Measurements from ENCODE around the gene COP1.

Gene COP1

GRCh38 chr1:176049582-176049981 lies 157.5 kb downstream of the COP1 start:
- Histone ChIP-seq H3K4me2 (ENCODE audit: insufficient read depth, low read length, poor library complexity, severe bottlenecking) (no peak overlapping the region), H3K4me3 (ENCODE audit: low read length in 2 of 2) (no peak overlapping the region), H4K8ac (ENCODE audit: low read depth, low read length) (no peak overlapping the region), H3K36me3 (replicated peaks in 1 of 2; ENCODE audit: control insufficient read depth in 2 of 2, insufficient read depth in 2 of 2, low read length in 2 of 2) (peaks cover 0 to 4% of the 10 kb centered on the region in 2 donors), H2AFZ (ENCODE audit: low read length) (no peak overlapping the region), H3K23ac (ENCODE audit: low read depth, low read length, poor library complexity) (no peak overlapping the region), H3K27me3 (ENCODE audit: control insufficient read depth in 3 of 3, insufficient read depth in 3 of 3, low read depth in 1 of 3, low read length in 3 of 3) (no peaks in the 10 kb centered on the region), H3K9me3 (replicated peaks in 1 of 2; ENCODE audit: control insufficient read depth in 2 of 2, insufficient read depth in 1 of 2, low read depth in 1 of 2, low read length in 2 of 2) (no peaks in the 10 kb centered on the region), H4K91ac (ENCODE audit: low read depth, low read length, poor library complexity) (no peak overlapping the region), H2BK5ac (ENCODE audit: low read length) (no peak overlapping the region), H2BK120ac (ENCODE audit: low read depth, low read length) (no peak overlapping the region), H2BK12ac (ENCODE audit: low read length) (no peak overlapping the region), H3K14ac (ENCODE audit: low read length) (no peak overlapping the region), H2BK15ac (ENCODE audit: low read length) (no peak overlapping the region), H3K18ac (ENCODE audit: low read length) (no peak overlapping the region), H3K27ac (replicated peaks; ENCODE audit: low read length) (no peak overlapping the region), H3K9ac (ENCODE audit: low read depth, low read length, poor library complexity) (no peak overlapping the region), H3K4ac (ENCODE audit: low read length) (no peak overlapping the region), H3K4me1 (ENCODE audit: control insufficient read depth in 2 of 2, insufficient read depth in 1 of 2, low read depth in 1 of 2, low read length in 2 of 2) (no peaks in the 10 kb centered on the region), H2AK5ac (ENCODE audit: low read depth, low read length) (no peak overlapping the region), H3K79me1 (ENCODE audit: low read depth, low read length) (no peaks in the 10 kb centered on the region)
- no peak for DNase-seq (ENCODE audit: low spot score)

- H2AK5ac ChIP-seq (ENCODE audit: low read depth, low read length) = no peak overlapping the region
- no peak overlapping the region for H3K14ac ChIP-seq (ENCODE audit: low read length)
- no peak overlapping the region for H4K91ac ChIP-seq (ENCODE audit: low read depth, low read length, poor library complexity)
- DNase-seq (ENCODE audit: low spot score) = no peak
- no peak overlapping the region for H3K4me3 ChIP-seq (ENCODE audit: low read length in 2 of 2)
- H3K23ac ChIP-seq (ENCODE audit: low read depth, low read length, poor library complexity) = no peak overlapping the region
- H3K4me2 ChIP-seq (ENCODE audit: insufficient read depth, low read length, poor library complexity, severe bottlenecking) = no peak overlapping the region
- H3K4me1 ChIP-seq (ENCODE audit: control insufficient read depth in 2 of 2, insufficient read depth in 1 of 2, low read depth in 1 of 2, low read length in 2 of 2) = no peaks in the 10 kb centered on the region
- no peak overlapping the region for H2BK120ac ChIP-seq (ENCODE audit: low read depth, low read length)
- no peak overlapping the region for H3K9ac ChIP-seq (ENCODE audit: low read depth, low read length, poor library complexity)
- no peak overlapping the region for H3K27ac ChIP-seq (replicated peaks; ENCODE audit: low read length)
- no peak overlapping the region for H2BK5ac ChIP-seq (ENCODE audit: low read length)
- H3K27me3 ChIP-seq (ENCODE audit: control insufficient read depth in 3 of 3, insufficient read depth in 3 of 3, low read depth in 1 of 3, low read length in 3 of 3) = no peaks in the 10 kb centered on the region
- no peak overlapping the region for H2BK15ac ChIP-seq (ENCODE audit: low read length)
- WGBS, 2 donors (ENCODE audit: extremely low coverage in 2 of 2, insufficient read length in 2 of 2, insufficient replicate concordance in 1 of 2) = no CpG with 5 or more reads among the region's 3 CpGs
- no peak overlapping the region for H4K8ac ChIP-seq (ENCODE audit: low read depth, low read length)
- H3K79me1 ChIP-seq (ENCODE audit: low read depth, low read length) = no peaks in the 10 kb centered on the region
- H3K36me3 ChIP-seq (replicated peaks in 1 of 2; ENCODE audit: control insufficient read depth in 2 of 2, insufficient read depth in 2 of 2, low read length in 2 of 2) = peaks cover 0 to 22% of the 10 kb centered on the region in 2 donors
- no peak overlapping the region for H2AFZ ChIP-seq (ENCODE audit: low read length)
- no peaks in the 10 kb centered on the region for H3K9me3 ChIP-seq (replicated peaks in 1 of 2; ENCODE audit: control insufficient read depth in 2 of 2, insufficient read depth in 1 of 2, low read depth in 1 of 2, low read length in 2 of 2)
- H2BK12ac ChIP-seq (ENCODE audit: low read length) = no peak overlapping the region
- H3K18ac ChIP-seq (ENCODE audit: low read length) = no peak overlapping the region
- no peak overlapping the region for H3K4ac ChIP-seq (ENCODE audit: low read length)
Observed at GRCh38 chr1:176046926-176047325, 160.2 kb downstream of the COP1 start.

GRCh38 chr1:176043537-176043936 lies 163.5 kb downstream of the COP1 start:
- no peak overlapping the region for H2BK12ac ChIP-seq (ENCODE audit: low read length)
- no peak overlapping the region for H3K4me3 ChIP-seq (ENCODE audit: low read length in 2 of 2)
- H2AFZ ChIP-seq (ENCODE audit: low read length) = no peak overlapping the region
- no peaks in the 10 kb centered on the region for H3K4me1 ChIP-seq (ENCODE audit: control insufficient read depth in 2 of 2, insufficient read depth in 1 of 2, low read depth in 1 of 2, low read length in 2 of 2)
- no peak overlapping the region for H2BK120ac ChIP-seq (ENCODE audit: low read depth, low read length)
- no peak overlapping the region for H3K9ac ChIP-seq (ENCODE audit: low read depth, low read length, poor library complexity)
- H3K18ac ChIP-seq (ENCODE audit: low read length) = no peak overlapping the region
- peaks cover 0 to 47% of the 10 kb centered on the region in 2 donors for H3K36me3 ChIP-seq (replicated peaks in 1 of 2; ENCODE audit: control insufficient read depth in 2 of 2, insufficient read depth in 2 of 2, low read length in 2 of 2)
- no peak overlapping the region for H3K23ac ChIP-seq (ENCODE audit: low read depth, low read length, poor library complexity)
- H3K27ac ChIP-seq (replicated peaks; ENCODE audit: low read length) = no peak overlapping the region
- H3K9me3 ChIP-seq (replicated peaks in 1 of 2; ENCODE audit: control insufficient read depth in 2 of 2, insufficient read depth in 1 of 2, low read depth in 1 of 2, low read length in 2 of 2) = no peaks in the 10 kb centered on the region
- no peaks in the 10 kb centered on the region for H3K27me3 ChIP-seq (ENCODE audit: control insufficient read depth in 3 of 3, insufficient read depth in 3 of 3, low read depth in 1 of 3, low read length in 3 of 3)
- H2AK5ac ChIP-seq (ENCODE audit: low read depth, low read length) = no peak overlapping the region
- no peak overlapping the region for H3K4me2 ChIP-seq (ENCODE audit: insufficient read depth, low read length, poor library complexity, severe bottlenecking)
- H3K14ac ChIP-seq (ENCODE audit: low read length) = no peak overlapping the region
- H4K91ac ChIP-seq (ENCODE audit: low read depth, low read length, poor library complexity) = no peak overlapping the region
- no peak overlapping the region for H4K8ac ChIP-seq (ENCODE audit: low read depth, low read length)
- no peaks in the 10 kb centered on the region for H3K79me1 ChIP-seq (ENCODE audit: low read depth, low read length)
- DNase-seq (ENCODE audit: low spot score) = no peak
- no peak overlapping the region for H3K4ac ChIP-seq (ENCODE audit: low read length)
- H2BK15ac ChIP-seq (ENCODE audit: low read length) = no peak overlapping the region
- H2BK5ac ChIP-seq (ENCODE audit: low read length) = no peak overlapping the region

GRCh38 chr1:176033881-176034280 lies 173.2 kb downstream of the COP1 start:
- Histone ChIP-seq H4K8ac (ENCODE audit: low read depth, low read length) (no peak overlapping the region), H4K91ac (ENCODE audit: low read depth, low read length, poor library complexity) (no peak overlapping the region), H3K4me1 (ENCODE audit: control insufficient read depth in 2 of 2, insufficient read depth in 1 of 2, low read depth in 1 of 2, low read length in 2 of 2) (peaks cover 0 to 1% of the 10 kb centered on the region in 2 donors)

More at GRCh38 chr1:176033881-176034280, 173.2 kb downstream of the COP1 start:
- Histone ChIP-seq H3K23ac (ENCODE audit: low read depth, low read length, poor library complexity) (no peak overlapping the region), H3K27me3 (ENCODE audit: control insufficient read depth in 3 of 3, insufficient read depth in 3 of 3, low read depth in 1 of 3, low read length in 3 of 3) (no peaks in the 10 kb centered on the region), H2BK5ac (ENCODE audit: low read length) (no peak overlapping the region), H3K4me2 (ENCODE audit: insufficient read depth, low read length, poor library complexity, severe bottlenecking) (no peak overlapping the region), H2AFZ (ENCODE audit: low read length) (no peak overlapping the region), H3K79me1 (ENCODE audit: low read depth, low read length) (no peaks in the 10 kb centered on the region), H3K4ac (ENCODE audit: low read length) (no peak overlapping the region), H2BK120ac (ENCODE audit: low read depth, low read length) (no peak overlapping the region), H2AK5ac (ENCODE audit: low read depth, low read length) (no peak overlapping the region), H3K18ac (ENCODE audit: low read length) (no peak overlapping the region), H3K14ac (ENCODE audit: low read length) (no peak overlapping the region), H3K36me3 (replicated peaks in 1 of 2; ENCODE audit: control insufficient read depth in 2 of 2, insufficient read depth in 2 of 2, low read length in 2 of 2) (peaks cover 0 to 28% of the 10 kb centered on the region in 2 donors), H2BK12ac (ENCODE audit: low read length) (no peak overlapping the region), H3K27ac (replicated peaks; ENCODE audit: low read length) (no peak overlapping the region), H3K9me3 (replicated peaks in 1 of 2; ENCODE audit: control insufficient read depth in 2 of 2, insufficient read depth in 1 of 2, low read depth in 1 of 2, low read length in 2 of 2) (no peaks in the 10 kb centered on the region), H3K9ac (ENCODE audit: low read depth, low read length, poor library complexity) (no peak overlapping the region), H2BK15ac (ENCODE audit: low read length) (no peak overlapping the region), H3K4me3 (ENCODE audit: low read length in 2 of 2) (no peak overlapping the region)
- WGBS, 2 donors (ENCODE audit: extremely low coverage in 2 of 2, insufficient read length in 2 of 2, insufficient replicate concordance in 1 of 2) = no CpG with 5 or more reads among the region's 2 CpGs
- DNase-seq (ENCODE audit: low spot score) = no peak

All from neuronal stem cell (in vitro differentiated cells).